ENCODE measurements around the gene BBS10.
"Not testable (repeated sequence)": the region's sequence is repeated elsewhere in the genome, so short reads cannot be mapped to it uniquely, and the experiment has no call there.

BBS10 gene

DNA sequence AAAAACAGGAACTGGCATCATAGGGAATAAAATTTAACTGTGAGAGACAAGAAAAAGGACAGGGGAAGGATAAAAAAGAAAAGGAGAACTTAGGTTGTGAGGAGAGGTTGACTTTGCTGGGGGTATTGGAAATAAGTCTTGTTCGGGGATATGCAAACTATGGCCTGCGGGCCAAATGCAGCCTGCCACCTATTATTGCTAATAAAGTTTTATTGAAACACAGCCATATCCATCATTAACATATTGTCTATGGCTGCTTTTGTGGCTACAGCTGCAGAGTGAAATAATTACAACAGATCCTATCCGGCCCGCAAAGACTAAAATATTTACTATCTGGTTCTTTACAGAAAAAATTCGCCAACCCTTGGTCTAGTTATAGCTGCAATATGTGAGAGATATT is 18.6 kb downstream of the BBS10 start:
- DNase-seq (ENCODE audit: low read depth in 2 of 2), result no peak

DNA sequence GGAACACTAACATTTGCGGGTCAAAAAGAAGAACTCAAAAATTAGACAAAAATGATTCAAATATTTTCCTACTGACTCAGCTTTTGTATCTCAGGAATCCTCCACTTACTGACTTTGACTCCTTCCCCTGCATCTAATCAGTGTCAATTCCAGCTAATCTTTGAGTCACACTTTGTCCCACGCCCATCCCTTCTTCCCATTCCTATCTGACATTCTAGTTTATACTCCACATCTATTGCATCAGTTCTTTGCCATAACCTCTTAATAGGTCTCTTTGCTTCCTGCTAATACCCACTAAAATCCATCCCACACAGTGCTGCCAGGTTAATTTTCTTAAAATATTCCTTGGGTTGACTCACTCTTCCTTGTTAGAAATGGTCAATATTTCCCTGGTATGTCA is 19.1 kb downstream of the BBS10 start:
- DNase-seq (ENCODE audit: low read depth in 2 of 2), result no peak

DNA sequence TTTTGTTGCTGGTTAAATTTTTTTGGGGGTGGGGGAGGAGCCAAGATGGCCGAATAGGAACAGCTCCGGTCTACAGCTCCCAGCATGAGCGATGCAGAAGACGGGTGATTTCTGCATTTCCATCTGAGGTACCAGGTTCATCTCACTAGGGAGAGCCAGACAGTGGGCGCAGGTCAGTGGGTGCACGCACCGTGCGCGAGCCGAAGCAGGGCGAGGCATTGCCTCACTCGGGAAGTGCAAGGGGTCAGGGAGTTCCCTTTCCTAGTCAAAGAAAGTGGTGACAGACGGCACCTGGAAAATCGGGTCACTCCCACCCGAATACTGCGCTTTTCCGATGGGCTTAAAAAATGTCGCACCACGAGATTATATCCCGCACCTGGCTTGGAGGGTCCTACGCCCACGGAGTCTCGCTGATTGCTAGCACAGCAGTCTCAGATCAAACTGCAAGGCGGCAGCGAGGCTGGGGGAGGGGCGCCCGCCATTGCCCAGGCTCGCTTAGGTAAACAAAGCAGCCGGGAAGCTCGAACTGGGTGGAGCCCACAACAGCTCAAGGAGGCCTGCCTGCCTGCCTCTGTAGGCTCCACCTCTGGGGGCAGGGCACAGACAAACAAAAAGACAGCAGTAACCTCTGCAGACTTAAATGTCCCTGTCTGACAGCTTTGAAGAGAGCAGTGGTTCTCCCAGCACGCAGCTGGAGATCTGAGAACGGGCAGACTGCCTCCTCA is 28.5 kb downstream of the BBS10 start:
- DNase-seq (ENCODE audit: low read depth in 2 of 2), result not testable (repeated sequence)

DNA sequence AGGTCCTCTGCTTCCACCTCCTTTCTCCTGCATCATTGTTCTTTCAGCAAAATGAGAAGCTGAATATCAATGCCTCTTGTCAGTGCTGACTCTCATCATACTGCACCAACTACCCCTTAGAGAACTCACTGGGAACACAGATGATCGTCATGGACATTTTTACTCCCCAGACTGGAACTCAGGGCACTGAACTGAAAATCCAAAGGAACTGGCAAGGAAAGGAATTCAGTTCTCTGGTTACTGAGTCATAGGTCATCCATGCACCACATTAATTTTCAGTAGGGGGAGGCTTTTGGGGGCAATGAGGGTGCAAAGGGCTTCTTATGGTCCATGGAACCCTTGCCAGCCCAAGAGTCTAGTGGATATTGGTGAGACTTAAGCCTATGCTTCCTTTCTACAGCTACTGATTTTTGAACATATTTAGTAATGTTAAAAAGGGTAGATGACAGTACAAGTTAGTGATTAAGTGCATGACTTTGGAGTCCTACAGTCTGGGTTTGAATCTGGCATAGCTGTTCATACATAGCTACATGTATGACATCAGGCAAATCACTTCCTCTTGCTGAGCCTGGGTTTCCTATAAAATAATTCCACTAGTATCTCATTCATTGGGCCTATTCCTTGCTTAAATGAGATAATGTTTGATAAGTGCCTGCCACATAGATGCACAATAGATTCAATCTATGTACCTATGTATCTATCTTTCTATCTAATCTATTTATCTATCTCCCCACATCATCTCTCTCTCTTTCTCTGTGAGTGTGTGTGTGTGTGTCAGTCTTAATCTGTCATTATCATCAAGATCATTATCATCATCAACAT is 29.2 kb downstream of the BBS10 start:
- DNase-seq (ENCODE audit: low read depth in 2 of 2), result no peak

DNA sequence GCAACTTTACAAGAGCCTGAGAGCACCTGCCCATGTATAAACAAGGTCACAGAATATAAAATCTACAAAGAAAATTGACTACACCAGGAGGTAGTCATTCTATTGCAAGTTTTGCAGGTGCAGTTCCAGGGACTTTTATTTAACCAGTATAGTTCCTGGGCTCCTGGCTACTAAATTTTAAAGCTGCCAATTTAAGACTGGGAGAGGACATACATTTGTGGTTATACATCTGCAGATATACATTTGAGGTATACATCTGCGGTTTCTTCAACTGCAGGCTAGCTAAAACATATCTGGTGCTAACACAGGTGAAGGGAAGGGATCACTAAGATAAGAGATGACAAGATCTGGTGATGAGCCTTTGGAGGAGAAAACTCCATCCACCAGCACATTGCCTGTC is 30.2 kb downstream of the BBS10 start:
- no peak for DNase-seq (ENCODE audit: low read depth in 2 of 2)

DNA sequence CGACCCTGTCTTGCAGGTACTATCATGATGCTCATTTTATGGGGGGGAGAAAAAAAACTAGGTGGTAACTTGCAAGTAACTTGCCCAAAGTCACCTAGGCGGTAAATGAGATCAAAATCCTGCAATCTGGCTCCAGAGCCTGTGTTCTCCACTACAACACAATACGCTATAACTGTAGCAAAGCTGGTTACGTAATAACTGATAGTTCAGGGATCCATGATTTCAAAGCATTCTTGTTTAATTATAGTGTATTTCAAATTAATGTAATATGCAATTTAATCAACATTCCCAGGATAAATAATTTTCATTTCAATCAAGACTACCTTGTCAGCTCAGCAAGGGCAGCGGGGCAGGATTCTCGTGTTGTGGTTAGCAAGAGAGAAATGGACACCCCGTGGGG is 31.7 kb downstream of the BBS10 start:
- DNase-seq (ENCODE audit: low read depth in 2 of 2), result no peak

DNA sequence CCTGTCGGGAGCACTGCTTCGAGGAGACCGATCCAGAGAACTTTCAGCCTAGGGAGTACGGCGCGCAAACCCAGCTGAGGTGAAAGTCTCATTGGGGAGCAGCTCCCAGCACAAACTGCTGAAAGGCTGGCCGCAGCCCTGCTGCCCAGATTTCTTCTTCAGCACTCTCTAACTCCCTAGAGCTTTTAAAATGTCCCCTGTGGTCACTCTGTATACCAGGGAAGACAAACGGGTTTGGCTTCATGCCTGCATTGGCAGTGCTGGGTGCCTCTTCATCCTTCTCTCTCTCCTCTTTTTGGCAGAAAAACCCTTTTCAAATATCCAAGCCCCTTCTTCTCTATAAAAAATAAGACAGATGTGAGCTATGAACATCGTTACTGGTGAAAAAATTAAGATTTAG is 34.9 kb downstream of the BBS10 start:
- no peak for DNase-seq (ENCODE audit: low read depth in 2 of 2)

DNA sequence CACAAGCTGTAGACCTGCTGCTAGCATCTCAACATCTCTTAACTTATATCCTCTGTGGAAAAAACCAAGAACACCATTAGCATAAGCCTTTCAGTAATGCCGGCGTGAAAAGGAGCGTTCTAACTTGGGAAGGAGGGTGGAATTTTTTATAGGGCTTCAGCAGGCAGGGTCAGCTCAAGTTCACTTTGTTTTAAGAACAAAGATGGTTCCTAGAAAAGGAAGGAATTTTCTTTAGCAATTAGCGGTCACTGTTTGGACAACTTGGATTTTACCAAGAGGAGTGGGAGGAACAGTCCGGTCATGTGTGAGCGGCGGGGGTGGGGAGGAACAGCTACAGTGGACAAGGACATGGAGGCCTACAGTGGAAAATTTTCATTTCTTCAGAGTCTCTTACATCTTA is 35.9 kb downstream of the BBS10 start:
- no peak for DNase-seq (ENCODE audit: low read depth in 2 of 2)

DNA sequence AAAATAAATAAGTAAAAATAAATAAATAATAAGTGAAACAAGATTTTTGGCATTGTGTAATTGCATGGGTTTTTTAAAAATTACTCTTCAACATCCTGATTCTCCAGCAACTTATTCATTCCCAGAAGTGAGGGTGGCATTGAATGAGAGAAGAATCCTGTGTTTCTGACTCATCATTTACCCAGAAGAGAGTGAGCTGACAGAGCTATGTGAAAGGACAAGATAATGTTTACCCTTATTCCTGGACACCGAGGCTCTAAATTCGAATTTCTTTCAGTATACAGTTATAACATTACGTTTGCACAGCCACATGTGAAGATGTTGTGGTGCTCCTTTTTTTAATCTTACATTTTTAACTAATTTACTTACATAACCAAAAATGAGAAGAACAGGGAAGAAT is 36.4 kb downstream of the BBS10 start:
- DNase-seq (ENCODE audit: low read depth in 2 of 2), result no peak

DNA sequence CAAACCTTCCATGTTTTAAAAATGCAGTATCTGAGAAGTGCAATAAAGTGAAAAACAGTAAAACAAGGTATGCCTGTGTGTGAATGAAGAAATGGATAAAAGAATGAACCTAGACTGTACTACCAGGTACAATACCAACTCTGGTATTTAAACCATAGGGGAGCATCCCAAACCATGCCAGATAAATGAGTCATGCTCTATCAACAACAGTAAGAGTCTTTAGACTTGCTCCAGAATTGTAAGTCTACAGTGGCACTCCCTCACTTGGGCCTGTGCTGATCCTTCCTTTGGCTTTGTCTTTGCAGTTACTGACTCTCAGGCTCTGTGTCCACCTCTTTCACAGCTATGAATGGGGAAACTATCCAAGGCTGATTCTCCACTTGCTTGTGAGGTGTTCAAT is 38.1 kb downstream of the BBS10 start:
- no peak for DNase-seq (ENCODE audit: low read depth in 2 of 2)

DNA sequence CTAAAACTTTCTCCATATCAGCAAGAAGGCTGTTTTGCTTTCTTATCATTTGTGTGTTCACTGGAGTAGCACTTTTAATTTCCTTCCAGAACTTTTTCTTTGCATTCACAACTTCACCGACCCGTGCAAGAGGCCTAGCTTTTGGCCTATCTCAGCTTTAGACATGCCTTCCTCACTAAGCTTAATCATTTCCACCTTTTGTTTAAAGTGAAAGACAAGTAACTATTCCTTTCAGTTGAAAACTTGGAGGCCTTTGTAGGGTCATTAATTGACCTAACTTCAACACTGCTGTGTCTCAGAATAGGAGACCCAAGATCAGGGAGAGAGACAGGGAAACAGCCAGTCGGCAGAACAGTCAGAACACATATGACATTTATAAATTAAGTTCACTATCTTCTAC is 39.3 kb downstream of the BBS10 start:
- DNase-seq (ENCODE audit: low read depth in 2 of 2), result no peak

DNA sequence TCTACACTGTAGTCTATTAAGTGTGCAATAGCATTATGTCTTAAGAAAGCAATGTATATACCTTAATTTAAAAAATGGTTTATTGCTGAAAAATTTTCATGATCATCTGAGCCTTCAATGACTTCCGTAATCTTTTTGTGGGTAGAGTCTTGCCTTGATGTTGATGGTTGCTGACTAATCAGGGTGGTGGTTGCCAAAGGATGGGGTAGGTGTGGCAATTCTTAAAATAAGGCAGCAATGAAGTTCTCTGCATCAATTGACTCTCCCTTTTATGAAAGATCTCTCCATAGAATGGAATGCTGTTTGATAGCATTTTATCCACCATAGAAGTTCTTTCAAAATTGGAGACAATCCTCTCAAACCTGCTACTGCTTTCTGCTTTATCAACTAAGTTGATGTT is 41.1 kb downstream of the BBS10 start:
- no peak for DNase-seq (ENCODE audit: low read depth in 2 of 2)

DNA sequence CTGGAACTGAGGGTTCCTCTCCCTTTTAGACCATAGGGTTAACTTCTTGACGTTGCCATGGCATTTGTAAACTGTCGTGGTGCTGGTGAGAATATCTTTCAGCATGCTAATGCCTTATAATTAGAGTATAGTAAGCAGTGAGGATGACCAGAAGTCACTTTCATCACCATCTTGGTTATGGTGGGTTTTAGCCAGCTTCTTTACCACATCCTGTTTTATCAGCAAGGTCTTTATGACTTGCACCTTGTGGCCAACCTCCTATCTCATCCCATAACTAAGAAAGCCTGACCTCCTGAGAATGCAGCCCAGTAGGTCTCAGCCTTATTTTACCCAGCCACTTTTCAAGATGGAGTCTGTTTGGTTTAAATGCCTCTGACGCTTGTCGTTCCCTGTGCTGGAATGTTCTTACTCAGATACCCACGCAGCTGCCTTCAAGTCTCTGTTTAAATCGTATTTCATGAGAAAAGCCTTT is 44.2 kb downstream of the BBS10 start:
- DNase-seq (ENCODE audit: low read depth in 2 of 2), result no peak

DNA sequence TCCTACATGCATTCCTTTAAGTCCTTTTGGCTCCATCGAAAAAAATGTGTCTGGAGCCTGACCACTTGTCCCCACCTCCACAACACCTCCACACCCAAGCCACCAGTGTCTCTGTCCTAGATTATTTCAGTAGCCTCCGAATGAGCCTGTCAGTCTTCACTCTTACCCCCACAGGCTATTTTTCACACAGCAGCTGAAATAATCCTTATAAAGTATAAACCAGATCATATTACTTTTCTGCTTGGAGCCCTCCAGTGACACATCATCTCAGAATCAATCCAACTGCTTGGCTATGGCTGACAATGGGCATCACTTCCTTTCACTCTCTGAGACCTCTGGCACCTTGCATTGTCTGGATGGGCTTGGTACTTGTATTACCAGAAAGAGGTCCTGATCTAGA is 44.9 kb downstream of the BBS10 start:
- DNase-seq (ENCODE audit: low read depth in 2 of 2), result no peak

DNA sequence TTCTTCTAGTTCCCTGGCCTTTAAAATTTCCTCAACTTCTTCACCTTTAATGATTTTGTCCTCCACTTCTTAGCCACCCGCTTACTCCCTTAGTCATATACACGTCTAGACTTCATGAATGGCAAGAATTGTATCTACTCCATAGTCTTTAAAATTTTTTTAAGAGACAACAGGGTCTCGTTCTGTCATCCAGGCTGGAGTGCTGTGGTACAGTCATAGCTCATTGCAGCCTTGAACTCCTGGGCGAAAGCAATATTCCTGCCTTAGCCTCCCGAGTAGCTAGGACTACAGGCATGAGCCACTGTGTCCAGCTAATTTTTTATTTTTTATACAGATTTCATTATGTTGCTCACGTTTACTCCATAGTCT is 47.9 kb downstream of the BBS10 start:
- no peak for DNase-seq (ENCODE audit: low read depth in 2 of 2)

DNA sequence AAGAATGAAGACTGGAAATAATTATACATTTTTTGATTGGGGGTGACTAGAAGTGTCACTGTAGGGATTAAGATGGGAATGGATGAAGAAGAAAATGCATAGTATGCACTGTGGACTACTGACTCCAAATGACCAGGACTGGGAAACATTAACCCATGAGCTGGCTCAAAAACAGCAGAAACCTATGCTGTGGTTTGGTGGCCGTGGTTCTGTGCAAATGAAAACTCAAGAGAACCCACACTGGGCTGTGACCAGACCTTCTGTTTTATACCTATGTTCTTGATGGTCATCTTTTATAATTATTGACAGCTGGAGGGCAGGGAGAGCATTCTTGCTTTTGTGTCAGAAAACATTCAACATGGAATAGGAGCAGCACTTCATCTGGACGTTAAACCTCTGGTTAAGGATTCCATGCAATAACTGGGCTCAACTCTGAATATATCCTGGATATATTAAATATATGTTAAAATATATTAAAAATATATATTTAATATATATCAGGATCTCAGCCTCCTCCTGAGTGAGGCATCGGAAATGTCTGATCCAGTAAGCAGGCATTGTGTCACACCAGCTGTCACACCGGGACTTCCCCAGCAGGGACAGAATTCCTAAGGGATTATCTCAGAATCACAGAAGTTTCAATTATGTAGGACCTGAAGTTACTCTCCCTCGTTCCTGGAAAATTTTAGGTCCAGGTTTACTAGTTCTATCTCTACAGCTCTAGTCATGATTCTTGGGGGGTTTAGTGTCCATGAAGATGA is 48.5 kb downstream of the BBS10 start:
- no peak for DNase-seq (ENCODE audit: low read depth in 2 of 2)

All from stimulated activated CD8-positive, alpha-beta memory T cell treated with anti-CD3 and anti-CD28 coated beads, Interleukin-7, amount 100 ng/mL, for 1 hour (primary cell).